Measurements from ENCODE around the gene NSD2.
"Not testable (repeated sequence)": the region's sequence is repeated elsewhere in the genome, so short reads cannot be mapped to it uniquely, and the experiment has no call there.

NSD2 gene

DNA sequence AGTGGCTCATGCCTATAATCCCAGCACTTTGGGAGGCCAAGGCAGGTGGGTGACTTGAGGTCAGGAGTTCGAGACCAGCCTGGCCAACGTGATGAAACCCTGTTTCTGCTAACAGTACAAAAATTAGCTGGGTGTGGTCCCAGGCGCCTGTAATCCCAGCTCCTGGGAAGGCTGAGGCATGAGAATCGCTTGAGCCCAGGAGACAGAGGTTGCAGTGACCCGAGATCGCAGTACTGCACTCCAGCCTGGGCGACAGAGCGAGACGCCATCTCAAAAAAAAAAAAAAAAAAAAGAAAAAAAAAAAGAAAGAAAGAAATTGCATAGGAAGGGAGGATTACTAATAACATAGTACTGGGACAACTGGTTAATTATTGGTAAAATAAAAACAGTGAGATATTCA is 40.1 kb downstream of the NSD2 start:
- Histone ChIP-seq H3K4me1 (ENCODE audit: control insufficient read depth, insufficient read depth, low read depth, low read length) (peaks cover 15% of the 10 kb centered on the region), H3K36me3 (ENCODE audit: control insufficient read depth in 1 of 2, insufficient read depth in 2 of 2, low read depth in 1 of 2, low read length in 2 of 2) (peaks cover 14 to 26% of the 10 kb centered on the region in 2 experiments), H3K27ac (ENCODE audit: low read length, poor library complexity, severe bottlenecking) (peak overlapping the region; percentile 26), H3K79me1 (replicated peaks; ENCODE audit: low read length, poor library complexity, severe bottlenecking) (peaks cover 27% of the 10 kb centered on the region)
- not testable (repeated sequence) for H4K8ac ChIP-seq (ENCODE audit: low read length); H4K91ac ChIP-seq (ENCODE audit: low read length); H2AFZ ChIP-seq (ENCODE audit: low read depth, low read length); H3K27me3 ChIP-seq (ENCODE audit: control insufficient read depth in 1 of 2, insufficient read depth in 1 of 2, low read length in 2 of 2); H3K18ac ChIP-seq (ENCODE audit: low read depth in 1 of 2, low read length in 2 of 2); H2BK120ac ChIP-seq (ENCODE audit: low read depth, low read length); H2BK5ac ChIP-seq (ENCODE audit: low read depth, low read length, poor library complexity, severe bottlenecking); H3K4ac ChIP-seq (ENCODE audit: low read depth in 1 of 2, low read length in 2 of 2); H2BK12ac ChIP-seq (ENCODE audit: low read length in 2 of 2); H3K9me3 ChIP-seq (ENCODE audit: control insufficient read depth, low read length); H3K23ac ChIP-seq (ENCODE audit: low read length in 2 of 2); H2BK15ac ChIP-seq (ENCODE audit: low read depth, poor library complexity, severe bottlenecking); H3K4me3 ChIP-seq (ENCODE audit: insufficient read depth in 1 of 2, low read depth in 1 of 2, low read length in 2 of 2); H3K4me2 ChIP-seq (ENCODE audit: low read length, poor library complexity, severe bottlenecking); H2AK5ac ChIP-seq (ENCODE audit: low read length, severe bottlenecking); H3K14ac ChIP-seq (ENCODE audit: low read length in 2 of 2); DNase-seq; H3K9ac ChIP-seq (ENCODE audit: low read length)
- WGBS, result 92% methylated on average over 6 of the region's 9 CpGs

- H2BK120ac ChIP-seq (ENCODE audit: low read depth, low read length), result no peak overlapping the region
- WGBS, result over 99% methylated on average over 6 of the region's 7 CpGs
- no peak overlapping the region for H2AK5ac ChIP-seq (ENCODE audit: low read length, severe bottlenecking)
- H4K8ac ChIP-seq (ENCODE audit: low read length), result no peak overlapping the region
- no peak for DNase-seq
- H3K79me1 ChIP-seq (replicated peaks; ENCODE audit: low read length, poor library complexity, severe bottlenecking), result peaks cover 37% of the 10 kb centered on the region
- no peak overlapping the region for H2AFZ ChIP-seq (ENCODE audit: low read depth, low read length)
- no peak overlapping the region for H3K4me2 ChIP-seq (ENCODE audit: low read length, poor library complexity, severe bottlenecking)
- H3K27ac ChIP-seq (ENCODE audit: low read length, poor library complexity, severe bottlenecking), result no peak overlapping the region
- H2BK15ac ChIP-seq (ENCODE audit: low read depth, poor library complexity, severe bottlenecking), result no peak overlapping the region
- no peak overlapping the region for H3K9ac ChIP-seq (ENCODE audit: low read length)
- H3K14ac ChIP-seq (ENCODE audit: low read length in 2 of 2), result no peak overlapping the region
- H3K27me3 ChIP-seq (ENCODE audit: control insufficient read depth in 1 of 2, insufficient read depth in 1 of 2, low read length in 2 of 2), result no peaks in the 10 kb centered on the region
- H3K9me3 ChIP-seq (ENCODE audit: control insufficient read depth, low read length), result no peaks in the 10 kb centered on the region
- H2BK5ac ChIP-seq (ENCODE audit: low read depth, low read length, poor library complexity, severe bottlenecking), result no peak overlapping the region
- H3K4ac ChIP-seq (ENCODE audit: low read depth in 1 of 2, low read length in 2 of 2), result no peak overlapping the region
- no peak overlapping the region for H3K18ac ChIP-seq (ENCODE audit: low read depth in 1 of 2, low read length in 2 of 2)
- H3K4me1 ChIP-seq (ENCODE audit: control insufficient read depth, insufficient read depth, low read depth, low read length), result peaks cover 4% of the 10 kb centered on the region
- peaks cover 22 to 26% of the 10 kb centered on the region in 2 experiments for H3K36me3 ChIP-seq (ENCODE audit: control insufficient read depth in 1 of 2, insufficient read depth in 2 of 2, low read depth in 1 of 2, low read length in 2 of 2)
- H3K4me3 ChIP-seq (ENCODE audit: insufficient read depth in 1 of 2, low read depth in 1 of 2, low read length in 2 of 2), result no peak overlapping the region
- no peak overlapping the region for H2BK12ac ChIP-seq (ENCODE audit: low read length in 2 of 2)
- H4K91ac ChIP-seq (ENCODE audit: low read length), result no peak overlapping the region
- H3K23ac ChIP-seq (ENCODE audit: low read length in 2 of 2), result no peak overlapping the region
Measured at GRCh38 chr4:1922821-1923220, 51.6 kb downstream of the NSD2 start.

GRCh38 chr4:1927675-1928074 is 56.5 kb downstream of the NSD2 start:
- no peak overlapping the region for H4K8ac ChIP-seq (ENCODE audit: low read length)
- H2BK5ac ChIP-seq (ENCODE audit: low read depth, low read length, poor library complexity, severe bottlenecking), result no peak overlapping the region
- no peak overlapping the region for H3K14ac ChIP-seq (ENCODE audit: low read length in 2 of 2)
- peaks cover 33 to 44% of the 10 kb centered on the region in 2 experiments for H3K36me3 ChIP-seq (ENCODE audit: control insufficient read depth in 1 of 2, insufficient read depth in 2 of 2, low read depth in 1 of 2, low read length in 2 of 2)
- H2AFZ ChIP-seq (ENCODE audit: low read depth, low read length), result no peak overlapping the region
- H3K4me1 ChIP-seq (ENCODE audit: control insufficient read depth, insufficient read depth, low read depth, low read length), result peaks cover 7% of the 10 kb centered on the region
- no peak overlapping the region for H3K27ac ChIP-seq (ENCODE audit: low read length, poor library complexity, severe bottlenecking)
- WGBS, result 81% methylated on average over 2 of the region's 3 CpGs
- H3K4ac ChIP-seq (ENCODE audit: low read depth in 1 of 2, low read length in 2 of 2), result no peak overlapping the region
- no peak overlapping the region for H3K4me2 ChIP-seq (ENCODE audit: low read length, poor library complexity, severe bottlenecking)
- no peak overlapping the region for H2AK5ac ChIP-seq (ENCODE audit: low read length, severe bottlenecking)
- H3K18ac ChIP-seq (ENCODE audit: low read depth in 1 of 2, low read length in 2 of 2), result no peak overlapping the region
- peaks cover 50% of the 10 kb centered on the region for H3K79me1 ChIP-seq (replicated peaks; ENCODE audit: low read length, poor library complexity, severe bottlenecking)
- H4K91ac ChIP-seq (ENCODE audit: low read length), result no peak overlapping the region
- H3K9me3 ChIP-seq (ENCODE audit: control insufficient read depth, low read length), result no peaks in the 10 kb centered on the region
- H3K23ac ChIP-seq (ENCODE audit: low read length in 2 of 2), result no peak overlapping the region
- no peak overlapping the region for H2BK12ac ChIP-seq (ENCODE audit: low read length in 2 of 2)
- H3K9ac ChIP-seq (ENCODE audit: low read length), result no peak overlapping the region
- H3K27me3 ChIP-seq (ENCODE audit: control insufficient read depth in 1 of 2, insufficient read depth in 1 of 2, low read length in 2 of 2), result no peaks in the 10 kb centered on the region
- no peak for DNase-seq
- no peak overlapping the region for H2BK120ac ChIP-seq (ENCODE audit: low read depth, low read length)
- no peak overlapping the region for H2BK15ac ChIP-seq (ENCODE audit: low read depth, poor library complexity, severe bottlenecking)
- H3K4me3 ChIP-seq (ENCODE audit: insufficient read depth in 1 of 2, low read depth in 1 of 2, low read length in 2 of 2), result no peak overlapping the region

GRCh38 chr4:1928356-1929239 is 57.4 kb downstream of the NSD2 start:
- Histone ChIP-seq H3K79me1 (replicated peaks; ENCODE audit: low read length, poor library complexity, severe bottlenecking) (peaks cover 49% of the 10 kb centered on the region), H3K9me3 (ENCODE audit: control insufficient read depth, low read length) (no peaks in the 10 kb centered on the region), H3K23ac (ENCODE audit: low read length in 2 of 2) (no peak overlapping the region), H3K27me3 (ENCODE audit: control insufficient read depth in 1 of 2, insufficient read depth in 1 of 2, low read length in 2 of 2) (no peaks in the 10 kb centered on the region), H3K36me3 (ENCODE audit: control insufficient read depth in 1 of 2, insufficient read depth in 2 of 2, low read depth in 1 of 2, low read length in 2 of 2) (peaks cover 34 to 46% of the 10 kb centered on the region in 2 experiments), H2BK120ac (ENCODE audit: low read depth, low read length) (no peak overlapping the region), H3K14ac (ENCODE audit: low read length in 2 of 2) (no peak overlapping the region), H3K9ac (ENCODE audit: low read length) (no peak overlapping the region), H4K8ac (ENCODE audit: low read length) (no peak overlapping the region), H2AK5ac (ENCODE audit: low read length, severe bottlenecking) (no peak overlapping the region), H4K91ac (ENCODE audit: low read length) (no peak overlapping the region), H3K27ac (ENCODE audit: low read length, poor library complexity, severe bottlenecking) (no peak overlapping the region), H2BK15ac (ENCODE audit: low read depth, poor library complexity, severe bottlenecking) (no peak overlapping the region), H3K4me2 (ENCODE audit: low read length, poor library complexity, severe bottlenecking) (no peak overlapping the region), H3K4me1 (ENCODE audit: control insufficient read depth, insufficient read depth, low read depth, low read length) (peaks cover 9% of the 10 kb centered on the region), H2AFZ (ENCODE audit: low read depth, low read length) (no peak overlapping the region), H3K4me3 (ENCODE audit: insufficient read depth in 1 of 2, low read depth in 1 of 2, low read length in 2 of 2) (no peak overlapping the region), H2BK5ac (ENCODE audit: low read depth, low read length, poor library complexity, severe bottlenecking) (no peak overlapping the region), H3K18ac (ENCODE audit: low read depth in 1 of 2, low read length in 2 of 2) (peak overlapping the region in 1 of 2 experiments; percentile 1), H3K4ac (ENCODE audit: low read depth in 1 of 2, low read length in 2 of 2) (no peak overlapping the region), H2BK12ac (ENCODE audit: low read length in 2 of 2) (peak overlapping the region in 1 of 2 experiments; percentile 32)
- WGBS, result 94% methylated on average over 13 of the region's 13 CpGs
- DNase-seq, result no peak
